Skeletal muscle satellite cell (primary cell): ENCODE data around the gene ADCY10.
"Not testable (repeated sequence)": the region's sequence is repeated elsewhere in the genome, so short reads cannot be mapped to it uniquely, and the experiment has no call there.

ENCODE experiments used
- H3K27me3 ChIP-seq: 2 replicates; pipeline ENCODE4 v1.7.0; 2013; ENCODE audit warnings: low read length; ENCODE audit not compliant: control insufficient read depth, insufficient read depth
- H3K36me3 ChIP-seq: 2 replicates; pipeline ENCODE4 v1.7.0; 2013; ENCODE audit warnings: mild to moderate bottlenecking, control low read depth, low read length; ENCODE audit not compliant: insufficient read depth
- H3K4me1 ChIP-seq: 2 replicates; pipeline ENCODE4 v1.7.0; 2013; ENCODE audit warnings: low read length; ENCODE audit not compliant: control insufficient read depth, insufficient read depth
- H3K4me2 ChIP-seq: 2 replicates; pipeline ENCODE4 v1.7.0; 2013; ENCODE audit warnings: mild to moderate bottlenecking, low read length
- H3K4me3 ChIP-seq: 2 replicates; pipeline ENCODE4 v1.7.0; 2013; ENCODE audit warnings: low read length
- H3K9ac ChIP-seq: 2 replicates; pipeline ENCODE4 v1.7.0; 2013; ENCODE audit warnings: mild to moderate bottlenecking, low read depth, low read length, moderate library complexity
- H3K9me3 ChIP-seq: replicated peaks from 2 replicates; pipeline ENCODE4 v1.7.0; 2013; ENCODE audit warnings: mild to moderate bottlenecking, control low read depth, low read length

The ADCY10 gene

DNA sequence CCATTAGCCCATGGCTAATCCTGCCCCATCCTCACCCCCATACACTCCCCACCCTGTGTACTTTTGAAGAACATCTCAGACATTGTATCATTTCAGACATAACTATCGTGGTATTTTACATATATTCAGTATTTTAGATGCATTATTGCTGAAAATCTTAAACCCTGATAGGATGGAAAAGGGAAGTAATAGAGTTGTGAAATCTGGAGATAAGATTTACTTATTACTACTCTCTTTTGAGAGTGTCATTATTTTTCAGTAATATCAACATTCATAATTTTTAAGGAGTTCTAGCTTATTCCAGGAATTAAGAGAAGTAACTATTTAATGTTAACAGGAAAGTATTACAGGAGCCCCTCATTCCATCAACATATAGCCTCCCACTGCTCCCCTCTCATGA is 34.4 kb downstream of the ADCY10 start:
- H3K36me3 ChIP-seq = no peaks in the 10 kb centered on the region
- no peak overlapping the region for H3K9ac ChIP-seq
- no peak overlapping the region for H3K4me3 ChIP-seq
- H3K4me2 ChIP-seq = no peak overlapping the region
- peaks cover 23% of the 10 kb centered on the region for H3K4me1 ChIP-seq
- H3K9me3 ChIP-seq = no peaks in the 10 kb centered on the region
- H3K27me3 ChIP-seq = no peaks in the 10 kb centered on the region

DNA sequence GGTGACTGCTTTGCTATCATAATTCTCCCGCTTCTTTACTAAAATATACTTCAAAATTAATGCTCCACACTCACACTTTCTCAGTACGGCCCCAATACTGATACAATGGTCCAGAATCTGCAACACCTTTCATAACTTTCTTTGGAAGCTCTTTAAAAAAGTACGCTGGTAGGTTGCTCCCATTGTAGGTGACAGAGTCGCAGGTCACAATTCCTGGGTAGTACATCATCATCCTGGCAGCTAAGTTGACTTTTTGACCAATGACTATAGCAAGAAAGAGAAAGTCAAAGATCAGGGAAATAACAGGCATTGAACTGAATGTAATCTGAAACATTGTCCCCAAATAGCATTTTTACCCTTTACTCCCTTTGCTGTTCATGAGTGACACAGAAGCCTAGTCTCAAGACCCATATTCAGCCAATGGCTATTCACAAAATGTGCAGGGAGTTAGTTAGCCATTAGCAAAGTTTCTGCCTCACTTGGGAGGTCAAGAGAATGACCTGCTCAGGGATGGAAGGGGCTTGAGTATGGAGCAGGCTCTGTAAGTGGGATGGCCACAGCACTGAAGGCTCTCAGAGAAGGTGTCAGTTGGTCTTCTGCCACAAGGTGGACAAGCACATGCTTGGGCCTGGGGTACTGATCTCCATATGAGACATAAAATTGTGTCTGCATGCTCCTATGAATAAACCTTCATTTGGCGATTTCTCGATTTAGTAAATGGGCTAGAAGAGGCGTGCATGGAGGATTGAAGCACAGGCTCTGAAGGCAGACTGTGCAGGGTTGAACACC is 35.4 kb downstream of the ADCY10 start:
- Histone ChIP-seq H3K4me3 (no peak overlapping the region), H3K4me2 (no peak overlapping the region), H3K27me3 (no peaks in the 10 kb centered on the region), H3K36me3 (no peaks in the 10 kb centered on the region), H3K9me3 (no peaks in the 10 kb centered on the region), H3K9ac (no peak overlapping the region), H3K4me1 (peaks cover 23% of the 10 kb centered on the region)

DNA sequence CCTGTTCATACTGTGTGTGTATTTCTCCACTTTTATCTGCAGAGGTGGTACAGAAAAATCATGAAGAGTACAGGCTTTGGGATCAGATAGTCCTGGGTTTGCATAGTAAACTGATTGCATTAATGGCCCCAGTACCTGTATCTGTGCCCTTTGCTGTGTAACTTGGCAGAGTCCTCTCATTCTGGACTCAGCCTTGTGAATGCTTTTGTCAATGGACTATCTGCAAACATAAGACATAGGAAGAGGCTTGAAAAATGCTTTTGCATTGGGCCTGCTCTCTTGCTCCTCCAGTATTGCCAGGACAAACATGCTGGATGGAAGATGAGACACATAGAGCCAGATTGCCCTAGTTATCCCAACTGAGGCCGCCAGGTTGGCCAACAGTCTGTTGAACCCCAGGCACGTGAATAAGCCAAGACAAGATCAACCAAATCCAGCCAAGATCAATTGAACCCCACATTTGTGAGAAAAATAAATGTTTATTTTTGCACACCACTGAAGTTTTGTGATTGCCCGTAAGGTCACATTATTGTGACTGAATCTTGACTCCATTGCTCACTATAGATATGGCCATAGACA is 37.2 kb downstream of the ADCY10 start:
- Histone ChIP-seq H3K4me1 (peaks cover 19% of the 10 kb centered on the region), H3K4me3 (no peak overlapping the region), H3K9ac (no peak overlapping the region), H3K36me3 (no peaks in the 10 kb centered on the region), H3K27me3 (no peaks in the 10 kb centered on the region), H3K9me3 (no peaks in the 10 kb centered on the region), H3K4me2 (no peak overlapping the region)

DNA sequence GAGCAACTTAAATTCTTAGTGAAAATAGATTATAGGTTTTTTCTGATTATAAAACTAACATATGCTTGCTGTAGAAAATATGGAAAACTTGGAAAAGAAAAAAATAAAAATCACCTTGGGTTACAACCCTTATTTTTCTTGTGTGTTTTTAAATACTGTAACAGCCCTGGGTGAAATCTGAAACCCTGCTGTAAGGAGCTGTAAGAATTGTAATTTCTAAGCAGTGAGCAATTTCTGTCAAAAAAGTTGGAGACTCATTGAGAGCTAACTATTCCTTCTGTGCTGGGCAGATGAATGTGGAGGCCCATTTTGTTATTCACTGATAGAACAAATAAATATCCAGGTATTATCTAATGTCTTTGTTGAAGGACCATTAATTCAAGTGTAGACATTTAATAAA is 42.6 kb downstream of the ADCY10 start:
- no peak overlapping the region for H3K9ac ChIP-seq
- H3K4me1 ChIP-seq = peaks cover 6% of the 10 kb centered on the region
- H3K4me2 ChIP-seq = no peak overlapping the region
- no peaks in the 10 kb centered on the region for H3K9me3 ChIP-seq
- no peak overlapping the region for H3K4me3 ChIP-seq
- H3K27me3 ChIP-seq = no peaks in the 10 kb centered on the region
- no peaks in the 10 kb centered on the region for H3K36me3 ChIP-seq

- not testable (repeated sequence) for H3K4me3 ChIP-seq, H3K9ac ChIP-seq, H3K9me3 ChIP-seq, H3K4me1 ChIP-seq, H3K27me3 ChIP-seq, H3K4me2 ChIP-seq, H3K36me3 ChIP-seq
These were observed 44.6 kb downstream of the ADCY10 start for GRCh38 chr1:167869157-167870001.

DNA sequence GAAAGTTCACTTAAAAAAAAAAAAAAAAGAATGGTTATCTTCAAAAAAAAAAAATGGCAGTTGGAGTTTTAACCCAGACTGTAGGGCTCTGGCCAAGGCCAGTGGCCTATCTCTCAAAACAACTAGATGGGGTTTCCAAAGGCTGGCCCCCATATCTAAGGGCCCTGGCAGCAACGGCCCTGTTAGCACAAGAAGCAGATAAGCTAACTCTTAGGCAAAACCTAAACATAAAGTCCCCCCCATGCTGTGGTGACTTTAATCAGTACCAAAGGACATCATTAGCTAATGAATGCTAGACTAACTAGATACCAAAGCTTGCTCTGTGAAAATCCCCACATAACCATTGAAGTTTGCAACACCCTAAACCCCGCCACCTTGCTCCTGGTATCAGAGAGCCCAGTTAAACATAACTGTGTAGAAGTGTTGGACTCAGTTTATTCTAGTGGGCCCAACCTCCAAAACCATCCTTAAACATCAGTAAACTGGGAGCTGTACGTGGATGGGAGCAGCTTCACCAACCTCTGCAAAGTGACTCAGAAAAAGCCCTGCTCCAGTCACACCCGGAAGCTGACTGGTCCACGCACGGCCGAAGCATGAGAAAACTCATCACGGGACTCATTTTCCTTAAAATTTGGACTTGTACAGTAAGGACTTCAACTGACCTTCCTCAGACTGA is 47.1 kb downstream of the ADCY10 start:
- not testable (repeated sequence) for H3K4me3 ChIP-seq, H3K9me3 ChIP-seq, H3K36me3 ChIP-seq, H3K4me2 ChIP-seq, H3K27me3 ChIP-seq, H3K9ac ChIP-seq
- peaks cover 13% of the 10 kb centered on the region for H3K4me1 ChIP-seq

DNA sequence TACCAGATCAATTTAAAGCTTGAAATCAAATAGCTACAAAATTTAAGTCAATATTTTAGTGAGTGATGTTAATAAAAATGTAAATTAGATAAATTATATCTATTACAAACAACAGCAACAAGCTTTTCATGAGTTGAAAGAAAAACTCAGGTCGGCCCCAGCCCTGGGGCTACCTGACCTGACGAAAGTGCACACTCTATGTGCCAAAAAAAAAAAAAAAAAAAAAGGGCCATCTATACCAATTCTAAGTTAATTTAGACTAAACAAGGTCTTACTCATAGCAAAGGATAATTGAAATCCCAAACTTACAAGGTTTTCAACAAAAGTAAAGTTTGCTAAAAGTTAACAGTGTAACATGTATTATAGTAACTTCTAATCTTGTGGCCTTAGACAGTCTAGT is 47.6 kb downstream of the ADCY10 start:
- not testable (repeated sequence) for H3K27me3 ChIP-seq, H3K4me3 ChIP-seq, H3K36me3 ChIP-seq, H3K9me3 ChIP-seq, H3K4me2 ChIP-seq, H3K9ac ChIP-seq
- H3K4me1 ChIP-seq = peaks cover 11% of the 10 kb centered on the region

- not testable (repeated sequence) for H3K4me3 ChIP-seq, H3K4me2 ChIP-seq, H3K27me3 ChIP-seq, H3K9ac ChIP-seq, H3K36me3 ChIP-seq, H3K9me3 ChIP-seq
- peaks cover 11% of the 10 kb centered on the region for H3K4me1 ChIP-seq
These were observed 48.1 kb downstream of the ADCY10 start for GRCh38 chr1:167865804-167866308.

- peaks cover 17% of the 10 kb centered on the region for H3K4me1 ChIP-seq
- H3K4me3 ChIP-seq = not testable (repeated sequence)
These were observed 48.7 kb downstream of the ADCY10 start for GRCh38 chr1:167865193-167865592.

DNA sequence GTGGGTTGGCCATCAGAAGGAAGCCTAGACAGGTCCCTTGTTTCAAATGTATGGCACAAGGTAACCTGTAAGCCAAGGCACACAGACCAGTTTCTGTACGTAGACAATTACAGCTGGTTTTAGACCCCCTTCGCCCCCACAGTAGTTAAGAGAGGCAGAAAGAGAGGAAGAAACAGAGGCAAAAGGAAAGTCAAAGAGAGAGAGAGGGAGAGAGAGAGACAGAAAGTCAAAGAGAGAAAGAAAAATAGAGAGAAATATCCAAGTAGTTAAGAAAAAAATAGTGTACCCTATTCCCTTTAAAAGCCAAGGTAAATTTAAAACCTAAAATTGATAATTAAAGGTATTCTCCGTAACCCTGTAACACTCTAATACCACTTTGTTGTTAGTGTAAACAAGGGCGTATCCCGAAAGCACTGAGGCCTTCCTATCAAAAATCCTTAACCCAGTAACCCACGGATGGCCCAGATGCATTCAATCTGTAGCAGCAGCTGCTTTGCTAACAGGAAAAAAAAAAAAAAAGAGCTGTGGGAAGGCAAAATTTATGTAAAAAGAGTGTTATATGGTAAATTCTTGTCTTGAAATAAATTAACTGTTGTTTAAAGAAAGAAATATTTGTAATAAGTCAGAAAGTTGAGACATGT is 49.4 kb downstream of the ADCY10 start:
- Histone ChIP-seq H3K4me1 (peaks cover 18% of the 10 kb centered on the region), H3K9ac (no peak overlapping the region), H3K36me3 (no peaks in the 10 kb centered on the region), H3K4me2 (no peak overlapping the region), H3K27me3 (no peaks in the 10 kb centered on the region), H3K4me3 (no peak overlapping the region), H3K9me3 (peaks cover 3% of the 10 kb centered on the region)

More at GRCh38 chr1:167865193-167865592, 48.7 kb downstream of the ADCY10 start:
- H3K4me2 ChIP-seq, H3K9me3 ChIP-seq, H3K36me3 ChIP-seq, H3K9ac ChIP-seq, H3K27me3 ChIP-seq: not testable (repeated sequence)

- Histone ChIP-seq H3K4me3 (no peak overlapping the region), H3K4me1 (peaks cover 18% of the 10 kb centered on the region), H3K4me2 (no peak overlapping the region), H3K9ac (no peak overlapping the region), H3K9me3 (peaks cover 3% of the 10 kb centered on the region), H3K36me3 (no peaks in the 10 kb centered on the region), H3K27me3 (no peaks in the 10 kb centered on the region)
These were observed 50.0 kb downstream of the ADCY10 start for GRCh38 chr1:167863921-167864279.
